ENCODE data around the gene MTCH2. TPM values are rescaled to one million over a fixed set of nuclear protein-coding genes. Genes with fewer than 3 reads are reported as not detected.
A peak's percentile ranks its signal among the peaks of the same experiment; 100 is the strongest.
"Not testable (repeated sequence)": the region's sequence is repeated elsewhere in the genome, so short reads cannot be mapped to it uniquely, and the experiment has no call there.

Gene MTCH2
- total RNA-seq, result 55.9 TPM

- no peaks in the 10 kb centered on the region for H3K27me3 ChIP-seq
- peak within 1 kb of the TSS; percentile 69 to 77 for H3K4me3 ChIP-seq
- DNase-seq (ENCODE audit: low spot score in 2 of 2), result peak; percentile 86 to 97
- intact Hi-C loops (cut with DNase I), result loop anchor here (1.0 to 10.0 kb wide), 6 partner anchors 63 to 457 kb away; partner anchors contain the start of genes AGBL2, FNBP4, KBTBD4 and NDUFS3
- H3K27ac ChIP-seq, result peak within 1 kb of the TSS; percentile 85 to 94
- H3K36me3 ChIP-seq, result peaks cover 0 to 9% of the 10 kb centered on the region in 2 donors
- peak in 1 of 3 experiments; percentile 35 for TF ChIP-seq CTCF (IDR thresholded peaks at IDR 0.05)
- peaks cover 2 to 13% of the 10 kb centered on the region in 2 donors for H3K4me1 ChIP-seq
- no peaks in the 10 kb centered on the region for H3K9me3 ChIP-seq
These were observed at the start of gene MTCH2 for GRCh38 chr11:47642099-47642855. Gene MTCH2 (minus strand): TSS chr11:47642559. CDS start chr11:47642465, 94 bp downstream.

DNA sequence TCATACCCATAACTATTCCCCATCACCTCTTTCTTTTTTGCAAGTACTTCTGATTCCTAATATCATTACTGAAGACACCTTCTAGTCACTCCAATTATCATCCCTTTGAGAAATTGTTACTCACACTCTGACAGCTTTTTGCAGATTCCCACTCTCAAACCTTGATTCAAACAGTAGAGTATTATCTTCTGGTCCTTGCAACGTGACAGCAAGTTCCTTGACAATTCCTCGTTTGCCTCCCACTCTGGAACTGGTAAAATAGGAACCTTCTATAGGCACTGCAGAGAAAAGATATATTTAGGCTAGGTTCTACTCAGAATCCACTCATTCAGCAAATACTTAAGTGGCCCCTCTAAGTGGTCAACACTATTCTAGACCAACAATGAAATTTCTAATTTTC is 49.6 kb upstream of the MTCH2 start:
- Histone ChIP-seq H3K36me3 (no peaks in the 10 kb centered on the region), H3K4me1 (no peaks in the 10 kb centered on the region), H3K4me3 (no peak overlapping the region), H3K27me3 (no peaks in the 10 kb centered on the region), H3K9me3 (no peaks in the 10 kb centered on the region), H3K27ac (no peak overlapping the region)
- no peak for DNase-seq (ENCODE audit: low spot score in 2 of 2)
- no peak for TF ChIP-seq CTCF (IDR thresholded peaks at IDR 0.05)
- intact Hi-C loops (cut with DNase I), result no loop called here

- no peaks in the 10 kb centered on the region for H3K36me3 ChIP-seq
- intact Hi-C loops (cut with DNase I), result no loop called here
- no peak overlapping the region for H3K27ac ChIP-seq
- TF ChIP-seq CTCF (IDR thresholded peaks at IDR 0.05), result no peak
- H3K4me3 ChIP-seq, result no peak overlapping the region
- DNase-seq (ENCODE audit: low spot score in 2 of 2), result no peak
- H3K4me1 ChIP-seq, result no peaks in the 10 kb centered on the region
- no peaks in the 10 kb centered on the region for H3K27me3 ChIP-seq
- no peaks in the 10 kb centered on the region for H3K9me3 ChIP-seq
These were observed 47.1 kb upstream of the MTCH2 start for GRCh38 chr11:47689480-47689879.

DNA sequence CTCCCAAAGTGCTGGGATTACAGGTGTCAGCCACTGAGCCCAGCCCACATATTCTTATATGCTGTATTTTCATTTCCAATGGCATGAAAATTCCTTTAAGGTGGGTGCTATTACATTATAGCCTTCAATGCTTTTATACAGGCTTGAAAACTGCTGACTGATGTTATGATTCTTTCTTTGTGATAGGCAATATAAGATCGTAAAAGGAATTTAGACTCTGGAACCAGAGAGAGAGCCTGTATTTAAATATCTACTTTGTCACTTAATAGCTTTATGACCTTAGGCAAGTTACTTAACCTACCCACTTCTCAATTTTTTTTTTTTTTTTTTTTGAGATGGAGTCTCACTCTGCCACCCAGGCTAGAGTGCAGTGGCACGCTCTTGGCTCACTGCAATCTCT is 46.6 kb upstream of the MTCH2 start:
- Histone ChIP-seq H3K36me3 (no peaks in the 10 kb centered on the region), H3K27me3 (no peaks in the 10 kb centered on the region), H3K9me3 (no peaks in the 10 kb centered on the region), H3K4me3 (no peak overlapping the region), H3K27ac (no peak overlapping the region), H3K4me1 (no peaks in the 10 kb centered on the region)
- DNase-seq (ENCODE audit: low spot score in 2 of 2), result no peak
- no peak for TF ChIP-seq CTCF (IDR thresholded peaks at IDR 0.05)
- intact Hi-C loops (cut with DNase I), result no loop called here

DNA sequence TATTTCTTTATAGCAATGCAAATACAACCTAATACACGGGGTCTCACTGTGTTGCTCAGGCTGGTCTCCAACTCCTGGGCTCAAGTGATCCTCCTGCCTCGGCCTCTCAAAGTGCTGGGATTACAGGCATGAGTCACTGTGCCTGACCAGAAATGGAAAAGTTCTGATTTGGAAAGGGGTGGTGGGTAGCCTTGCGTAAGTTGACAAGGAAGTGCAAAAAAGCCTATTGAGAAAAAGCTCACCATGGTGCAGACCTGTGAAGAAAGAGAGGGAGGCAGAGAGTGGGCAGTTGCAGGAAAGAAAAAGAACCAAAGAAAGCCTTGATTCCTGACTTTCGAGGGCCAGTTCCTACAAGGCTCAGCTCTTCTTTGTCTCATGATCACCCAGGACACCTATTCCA is 45.8 kb upstream of the MTCH2 start:
- TF ChIP-seq CTCF (IDR thresholded peaks at IDR 0.05), result no peak
- Histone ChIP-seq H3K27ac (no peak overlapping the region), H3K27me3 (no peaks in the 10 kb centered on the region), H3K36me3 (no peaks in the 10 kb centered on the region), H3K9me3 (no peaks in the 10 kb centered on the region), H3K4me3 (no peak overlapping the region), H3K4me1 (no peaks in the 10 kb centered on the region)
- intact Hi-C loops (cut with DNase I), result no loop called here
- DNase-seq (ENCODE audit: low spot score in 2 of 2), result no peak

DNA sequence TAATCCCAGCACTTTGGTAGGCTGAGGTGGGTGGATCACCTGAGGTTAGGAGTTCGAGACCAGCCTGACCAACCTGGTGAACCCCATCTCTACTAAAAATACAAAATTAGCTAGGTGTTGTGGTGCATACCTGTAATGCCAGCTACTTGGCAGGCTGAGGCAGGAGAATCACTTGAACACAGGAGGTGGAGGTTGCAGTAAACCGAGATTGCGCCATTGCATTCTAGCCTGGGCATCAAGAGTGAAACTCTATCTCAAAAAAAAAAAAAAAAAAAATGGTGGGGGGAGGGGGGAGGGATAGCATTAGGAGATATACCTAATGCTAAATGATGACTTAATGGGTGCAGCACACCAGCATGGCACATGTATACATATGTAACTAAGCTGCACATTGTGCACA is 44.3 kb upstream of the MTCH2 start:
- H3K36me3 ChIP-seq; H3K9me3 ChIP-seq; H3K27me3 ChIP-seq; H3K4me3 ChIP-seq; H3K27ac ChIP-seq; intact Hi-C loops (cut with DNase I); H3K4me1 ChIP-seq; DNase-seq (ENCODE audit: low spot score in 2 of 2): not testable (repeated sequence)
